ENCODE data around the gene GATAD2A. TPM values are rescaled to one million over a fixed set of nuclear protein-coding genes. Genes with fewer than 3 reads are reported as not detected.

The GATAD2A gene
- total and polyA plus RNA-seq, 2 of the 13 experiments (the other 11 are each of a cell fraction or from before 2014, with no cell fraction given) = 16.8 to 28.6 TPM

- TF ChIP-seq ZNF687 (CRISPR knock-in tag; IDR thresholded peaks at IDR 0.05) (peak; percentile 22; the same call in 1 of the 2 replicates), AGO2 (optimal IDR thresholded peaks at IDR 0.05; ENCODE audit: low read depth, low read length) (peak; percentile 40), ZNF446 (CRISPR knock-in tag; IDR thresholded peaks at IDR 0.05) (no peak), KDM2A (CRISPR knock-in tag; IDR thresholded peaks at IDR 0.05; ENCODE audit: borderline replicate concordance, low read depth) (peak; percentile 60; the same call in 1 of the 2 replicates), NFE2L2 (IDR thresholded peaks at IDR 0.05; ENCODE audit: low read length) (no peak), AKNA (CRISPR knock-in tag; IDR thresholded peaks at IDR 0.05; ENCODE audit: borderline replicate concordance) (no peak), ZKSCAN1 (IDR thresholded peaks at IDR 0.05; ENCODE audit: low read length) (no peak), HNRNPK (IDR thresholded peaks at IDR 0.05; ENCODE audit: low read depth, low read length, poor library complexity, severe bottlenecking) (no peak), ZNF350 (CRISPR knock-in tag; IDR thresholded peaks at IDR 0.05; ENCODE audit: borderline replicate concordance, low read depth) (peak; percentile 25; the same call in 1 of the 2 replicates), GRHL1 (CRISPR knock-in tag; conservative IDR thresholded peaks at IDR 0.05) (no peak)
Measured at GRCh38 chr19:19538061-19538784, 132.7 kb downstream of the GATAD2A start, which contains the start of gene CILP2 (continued).
